Activated CD4-positive, alpha-beta T cell treated with anti-CD3 and anti-CD28 coated beads, Interleukin-2, Interleukin-4, amounts not matched to agents 100 ng/mL and 50 ng/mL, durations not matched to agents 16 hours and 8 hours (primary cell): Measurements from ENCODE around the gene FOCAD.
"Not testable (repeated sequence)": the region's sequence is repeated elsewhere in the genome, so short reads cannot be mapped to it uniquely, and the experiment has no call there.

Experiments
- DNase-seq: peaks from one replicate; pipeline ENCODE4 v3.0.0-alpha.2; 2020; ENCODE audit warnings: low spot score

Gene FOCAD

GRCh38 chr9:20673537-20673936 lies 10.5 kb upstream of the FOCAD start:
- DNase-seq, result not testable (repeated sequence)

GRCh38 chr9:20681467-20681866 lies 2.6 kb upstream of the FOCAD start:
- no peak for DNase-seq

GRCh38 chr9:20683351-20684034 lies 566 bp upstream of the FOCAD start:
- DNase-seq, result peak; percentile 41

GRCh38 chr9:20684875-20685696 lies 1.0 kb downstream of the FOCAD start:
- peak; percentile 76 for DNase-seq

DNA sequence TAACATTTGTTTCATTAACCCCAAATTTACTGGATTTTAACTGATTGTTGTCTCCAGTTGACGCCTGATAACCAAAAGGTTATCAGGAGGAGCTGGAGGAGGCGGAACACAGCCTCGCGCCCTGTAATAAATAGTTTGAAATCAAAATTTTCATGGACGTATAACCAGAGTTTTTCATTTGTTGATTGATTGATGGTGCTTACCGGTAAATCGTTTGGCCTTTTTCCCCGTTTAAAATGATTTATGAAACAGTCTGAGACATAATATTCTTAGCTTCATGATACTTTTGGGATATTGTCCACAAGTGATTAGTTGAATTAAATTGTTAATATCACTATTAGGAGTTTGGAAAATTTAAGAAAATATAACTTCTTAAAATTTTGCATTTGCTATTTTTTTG lies 1.7 kb downstream of the FOCAD start:
- no peak for DNase-seq

GRCh38 chr9:20689833-20690232 lies 5.8 kb downstream of the FOCAD start:
- DNase-seq, result no peak

GRCh38 chr9:20692554-20692953 lies 8.5 kb downstream of the FOCAD start:
- DNase-seq, result no peak

- DNase-seq, result no peak
Observed at GRCh38 chr9:20693068-20693467, 9.0 kb downstream of the FOCAD start.

- DNase-seq, result no peak
Observed at GRCh38 chr9:20694248-20694647, 10.2 kb downstream of the FOCAD start.

- DNase-seq, result no peak
Observed at GRCh38 chr9:20697021-20697719, 13.1 kb downstream of the FOCAD start.

GRCh38 chr9:20698782-20699181 lies 14.7 kb downstream of the FOCAD start:
- DNase-seq, result no peak

DNA sequence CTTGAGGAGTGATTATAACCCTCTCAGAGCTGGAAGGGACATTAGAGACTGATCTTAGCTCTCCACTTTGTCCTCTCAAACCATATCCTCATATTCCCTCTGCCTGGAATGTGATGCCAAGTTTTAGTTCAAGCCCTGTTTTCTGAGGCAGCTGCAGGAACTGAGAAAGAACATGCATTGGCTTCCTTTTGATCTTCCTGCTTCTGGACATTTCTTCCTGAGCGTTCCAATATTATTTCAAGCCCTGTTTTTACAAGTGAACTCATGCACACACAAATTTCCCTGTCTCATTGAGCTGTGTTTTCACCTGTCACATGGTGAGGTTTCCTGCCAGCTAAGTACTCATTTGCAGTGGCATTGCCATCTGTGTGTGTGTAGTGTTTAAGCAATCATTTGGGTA lies 17.0 kb downstream of the FOCAD start:
- DNase-seq, result no peak

DNA sequence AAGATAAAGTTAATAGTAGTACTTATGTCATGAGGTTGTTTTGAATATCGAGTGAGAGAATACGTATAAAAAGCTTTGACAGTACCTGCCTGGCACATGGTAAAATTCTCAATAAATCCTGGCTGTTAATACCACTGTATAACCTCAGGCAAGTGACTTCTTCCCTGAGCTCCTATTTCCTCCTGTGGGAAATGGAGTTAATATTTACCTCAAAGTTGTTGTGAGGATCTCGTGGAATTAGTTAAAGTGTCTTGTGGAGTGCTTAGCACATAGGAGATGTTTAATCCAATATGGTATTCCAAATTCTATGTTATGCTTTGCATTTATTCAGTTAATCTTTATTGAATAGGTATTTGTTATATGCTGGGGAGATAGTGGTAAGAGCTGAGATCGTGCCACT lies 18.5 kb downstream of the FOCAD start:
- no peak for DNase-seq

GRCh38 chr9:20703146-20703545 lies 19.1 kb downstream of the FOCAD start:
- no peak for DNase-seq

DNA sequence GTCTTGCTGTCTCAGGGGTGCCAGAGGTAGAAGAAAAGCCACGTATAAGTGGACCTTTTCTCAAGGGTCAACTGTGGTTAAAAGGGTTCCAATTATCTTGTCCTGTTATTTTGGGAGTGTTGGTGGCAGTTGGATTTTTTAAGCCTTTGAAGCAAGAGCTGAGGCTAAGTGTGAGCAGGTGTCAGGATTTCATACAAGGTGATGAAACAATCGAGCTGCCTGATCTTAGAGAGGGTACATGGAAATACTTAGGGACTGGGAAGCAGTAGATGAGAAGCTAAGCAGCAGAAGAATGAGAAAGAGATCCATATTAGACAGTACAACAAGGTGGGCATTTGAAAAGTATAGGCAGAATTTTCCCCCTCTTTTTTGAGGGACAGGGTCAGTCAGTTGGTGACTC lies 23.6 kb downstream of the FOCAD start:
- DNase-seq, result no peak

DNA sequence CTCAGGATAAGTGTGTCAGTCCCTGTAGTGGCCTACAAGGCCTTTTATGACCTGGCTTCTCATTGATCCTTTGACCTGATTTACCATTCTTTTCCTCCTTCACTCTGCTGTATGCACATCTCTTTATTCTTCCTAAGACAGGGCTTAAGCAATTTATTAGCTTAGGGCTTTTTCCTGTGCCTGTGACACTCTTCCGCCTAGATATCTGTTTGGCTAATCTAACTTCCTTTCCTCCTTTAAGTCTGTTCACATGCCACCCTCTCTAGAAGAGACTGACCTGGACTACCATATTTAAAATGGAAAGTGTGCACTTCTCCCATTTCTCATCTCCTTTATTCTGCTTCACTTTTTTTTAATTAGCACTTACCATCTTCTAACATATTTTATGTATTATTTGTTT lies 29.1 kb downstream of the FOCAD start:
- no peak for DNase-seq

- no peak for DNase-seq
Observed at GRCh38 chr9:20714442-20715415, 30.7 kb downstream of the FOCAD start.

GRCh38 chr9:20722221-20722620 lies 38.2 kb downstream of the FOCAD start:
- DNase-seq, result no peak

DNA sequence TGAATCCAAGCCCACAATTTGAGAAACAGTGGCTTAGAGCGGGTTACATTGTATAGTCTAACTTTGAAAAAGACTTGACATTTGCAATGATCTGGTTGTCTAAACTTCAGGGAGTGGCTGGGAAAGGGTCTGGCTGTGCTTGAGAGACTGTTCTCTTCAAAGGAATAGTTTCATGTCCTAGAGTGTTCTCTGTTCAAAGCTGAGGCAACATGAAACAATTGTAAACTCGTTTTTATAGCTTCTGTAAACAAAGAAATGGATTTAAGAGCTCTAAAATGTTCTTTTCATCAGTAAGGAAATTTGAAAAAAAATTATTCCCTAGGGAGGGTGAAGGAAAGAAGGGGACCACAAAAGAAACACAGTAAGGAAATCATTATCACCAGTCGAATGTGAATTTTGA lies 41.6 kb downstream of the FOCAD start:
- no peak for DNase-seq

DNA sequence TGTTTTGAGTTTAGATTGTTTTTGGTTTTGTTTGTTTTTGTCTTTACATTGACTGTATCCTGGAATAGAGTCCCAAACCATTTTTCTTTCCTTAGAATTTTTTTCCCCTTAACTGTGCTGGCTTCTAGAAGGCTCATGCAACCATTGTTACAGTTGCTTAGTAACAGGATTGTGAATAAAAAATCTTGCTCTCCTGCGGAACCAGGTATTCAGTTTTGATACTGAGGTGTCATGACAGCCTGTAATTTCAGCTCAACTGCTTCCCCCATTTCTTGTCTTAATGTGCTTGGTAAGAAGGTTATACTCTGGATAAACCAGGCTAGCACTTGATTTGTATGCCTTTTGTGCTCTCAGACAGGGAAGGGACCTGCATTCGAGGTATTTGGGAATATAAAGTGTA lies 42.1 kb downstream of the FOCAD start:
- no peak for DNase-seq

DNA sequence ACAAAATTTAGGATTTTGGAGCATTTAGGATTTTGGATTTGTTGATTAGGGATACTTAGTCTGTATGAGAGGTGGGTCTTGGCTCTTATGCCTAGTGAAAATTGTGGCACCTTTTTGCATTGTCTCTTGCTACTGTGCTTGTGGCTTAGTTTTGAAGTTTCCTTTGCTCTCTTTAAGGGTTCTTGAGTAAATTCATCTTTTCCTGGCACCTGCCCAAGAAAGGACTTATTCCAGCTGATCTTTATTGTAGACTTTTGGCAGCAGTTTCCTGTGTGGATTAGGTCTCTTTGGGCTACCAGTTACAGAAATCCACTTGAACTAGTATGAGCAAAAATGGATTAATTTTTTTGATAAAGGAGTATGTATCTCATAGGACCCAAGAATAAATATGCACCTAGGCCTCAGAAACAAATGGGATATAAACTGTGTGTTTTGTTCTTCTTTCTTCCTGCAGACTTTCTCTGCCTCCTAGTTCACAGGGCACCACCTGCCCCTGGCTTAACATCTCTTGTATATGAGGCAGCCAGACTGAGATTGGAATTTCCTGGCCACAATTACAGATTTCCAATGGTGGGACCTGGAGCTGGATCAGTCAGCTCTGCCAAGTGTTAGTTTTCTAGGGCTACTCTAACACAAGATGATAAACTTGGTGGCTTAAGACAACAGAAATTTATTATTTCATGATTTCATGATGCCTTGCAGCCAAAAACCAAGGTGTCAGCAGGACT lies 44.6 kb downstream of the FOCAD start:
- DNase-seq, result no peak
